Bronchus fibroblast of lung (primary cell): ENCODE data around the gene SAMD11. TPM values are rescaled to one million over a fixed set of nuclear protein-coding genes. Genes with fewer than 3 reads are reported as not detected.

Experiments
- total RNA-seq: library from RNA; depleted of rRNA; stranded (reverse); fragments of >200 nt; gene quantifications from 2 replicates; pipeline ENCODE4 v1.2.3, GENCODE V29; 2015

Gene SAMD11, protein sequence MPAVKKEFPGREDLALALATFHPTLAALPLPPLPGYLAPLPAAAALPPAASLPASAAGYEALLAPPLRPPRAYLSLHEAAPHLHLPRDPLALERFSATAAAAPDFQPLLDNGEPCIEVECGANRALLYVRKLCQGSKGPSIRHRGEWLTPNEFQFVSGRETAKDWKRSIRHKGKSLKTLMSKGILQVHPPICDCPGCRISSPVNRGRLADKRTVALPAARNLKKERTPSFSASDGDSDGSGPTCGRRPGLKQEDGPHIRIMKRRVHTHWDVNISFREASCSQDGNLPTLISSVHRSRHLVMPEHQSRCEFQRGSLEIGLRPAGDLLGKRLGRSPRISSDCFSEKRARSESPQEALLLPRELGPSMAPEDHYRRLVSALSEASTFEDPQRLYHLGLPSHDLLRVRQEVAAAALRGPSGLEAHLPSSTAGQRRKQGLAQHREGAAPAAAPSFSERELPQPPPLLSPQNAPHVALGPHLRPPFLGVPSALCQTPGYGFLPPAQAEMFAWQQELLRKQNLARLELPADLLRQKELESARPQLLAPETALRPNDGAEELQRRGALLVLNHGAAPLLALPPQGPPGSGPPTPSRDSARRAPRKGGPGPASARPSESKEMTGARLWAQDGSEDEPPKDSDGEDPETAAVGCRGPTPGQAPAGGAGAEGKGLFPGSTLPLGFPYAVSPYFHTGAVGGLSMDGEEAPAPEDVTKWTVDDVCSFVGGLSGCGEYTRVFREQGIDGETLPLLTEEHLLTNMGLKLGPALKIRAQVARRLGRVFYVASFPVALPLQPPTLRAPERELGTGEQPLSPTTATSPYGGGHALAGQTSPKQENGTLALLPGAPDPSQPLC
- total RNA-seq = 1.8 and 2.5 TPM in 2 replicates

DNA sequence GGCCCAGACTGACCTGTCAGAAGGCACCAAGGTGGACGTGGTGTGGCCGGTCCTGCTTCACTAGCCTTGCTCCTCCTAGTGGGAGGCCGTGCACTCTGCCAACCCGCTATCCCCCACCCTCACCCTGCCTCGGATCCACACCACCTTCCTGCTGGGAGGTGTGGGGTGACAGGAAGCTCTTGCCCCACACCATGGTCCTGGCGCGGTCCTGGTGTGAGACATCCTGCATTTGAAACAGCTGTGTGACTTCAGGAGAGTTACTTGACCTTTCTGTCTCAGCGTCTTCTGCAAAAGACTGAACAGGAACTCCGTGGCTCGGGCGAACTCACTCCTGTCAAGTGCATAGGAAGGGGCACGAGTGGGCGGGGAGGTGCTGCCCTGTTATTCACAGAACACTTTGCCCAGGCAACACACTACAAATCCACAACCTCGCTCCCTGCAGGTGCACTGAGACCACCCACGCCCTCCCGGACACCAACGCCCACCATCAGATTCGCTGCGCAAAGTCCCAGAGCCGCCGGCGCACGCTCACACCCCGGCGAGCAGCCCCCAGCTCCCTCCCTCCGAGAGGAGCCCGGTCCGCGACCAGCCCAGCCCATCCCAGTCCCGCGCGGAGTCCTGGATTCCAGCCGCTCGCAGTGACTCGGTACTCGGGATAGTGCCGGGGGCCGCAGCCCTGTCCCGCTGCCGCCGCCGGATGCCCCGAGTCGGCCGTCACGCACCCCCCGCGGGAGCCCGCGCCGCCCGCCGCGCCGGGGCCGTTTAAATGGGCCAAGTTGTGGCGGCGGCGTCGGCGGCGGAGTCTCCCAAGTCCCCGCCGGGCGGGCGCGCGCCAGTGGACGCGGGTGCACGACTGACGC lies at the start of gene SAMD11:
TSS of gene SAMD11 (plus strand) at position 793 of the 860 bp plus-strand sequence. CDS start 509 bp downstream, outside the sequence.

DNA sequence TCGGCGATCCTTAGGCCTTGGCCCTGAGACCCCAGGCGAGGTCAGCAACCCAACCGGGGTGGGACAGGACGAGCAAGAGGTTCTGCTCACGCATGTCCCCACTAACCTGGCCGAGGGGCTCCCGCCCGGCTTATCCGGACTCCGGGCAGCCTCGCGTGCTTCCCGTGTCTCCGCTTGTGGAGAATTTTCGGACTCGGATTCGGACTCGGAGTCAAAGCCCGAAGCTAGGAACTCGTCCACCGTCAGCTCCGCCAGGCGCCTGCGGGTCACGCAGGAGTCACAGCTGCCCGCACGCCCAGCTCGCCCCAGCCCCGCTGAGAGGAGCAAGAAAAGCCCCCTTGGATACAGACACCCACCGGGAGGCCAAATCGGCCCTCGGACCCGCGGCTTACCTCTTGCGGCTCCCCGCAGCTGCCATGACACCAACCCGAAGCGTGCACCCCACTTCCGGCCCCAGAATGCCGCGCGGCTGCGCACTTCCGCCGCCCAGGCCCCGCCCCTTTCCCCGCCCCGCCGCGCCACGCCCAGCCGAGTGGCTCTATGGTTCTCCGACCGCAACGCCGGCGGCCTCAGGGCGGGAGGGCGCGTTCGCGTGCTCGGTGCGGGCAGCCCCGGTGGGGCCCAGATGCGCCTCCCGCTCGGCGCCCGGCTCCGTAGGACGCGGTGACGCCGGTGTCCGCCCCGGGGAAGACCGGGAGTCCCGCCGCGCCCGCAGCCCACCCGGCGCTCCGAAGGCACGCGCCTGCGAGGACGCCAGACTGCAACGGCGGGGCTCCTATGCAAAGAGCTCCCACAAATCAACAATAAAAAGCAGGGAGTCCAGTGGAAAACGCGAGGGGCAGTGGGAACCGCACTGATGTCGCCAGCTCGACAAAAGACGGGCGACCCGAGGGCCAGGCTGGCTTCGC lies 35.4 kb downstream of the SAMD11 start, which contains the start of gene NOC2L:
TSS of gene NOC2L (minus strand) at position 434 of the 908 bp plus-strand sequence. CDS start at position 418, 16 bp downstream.

DNA sequence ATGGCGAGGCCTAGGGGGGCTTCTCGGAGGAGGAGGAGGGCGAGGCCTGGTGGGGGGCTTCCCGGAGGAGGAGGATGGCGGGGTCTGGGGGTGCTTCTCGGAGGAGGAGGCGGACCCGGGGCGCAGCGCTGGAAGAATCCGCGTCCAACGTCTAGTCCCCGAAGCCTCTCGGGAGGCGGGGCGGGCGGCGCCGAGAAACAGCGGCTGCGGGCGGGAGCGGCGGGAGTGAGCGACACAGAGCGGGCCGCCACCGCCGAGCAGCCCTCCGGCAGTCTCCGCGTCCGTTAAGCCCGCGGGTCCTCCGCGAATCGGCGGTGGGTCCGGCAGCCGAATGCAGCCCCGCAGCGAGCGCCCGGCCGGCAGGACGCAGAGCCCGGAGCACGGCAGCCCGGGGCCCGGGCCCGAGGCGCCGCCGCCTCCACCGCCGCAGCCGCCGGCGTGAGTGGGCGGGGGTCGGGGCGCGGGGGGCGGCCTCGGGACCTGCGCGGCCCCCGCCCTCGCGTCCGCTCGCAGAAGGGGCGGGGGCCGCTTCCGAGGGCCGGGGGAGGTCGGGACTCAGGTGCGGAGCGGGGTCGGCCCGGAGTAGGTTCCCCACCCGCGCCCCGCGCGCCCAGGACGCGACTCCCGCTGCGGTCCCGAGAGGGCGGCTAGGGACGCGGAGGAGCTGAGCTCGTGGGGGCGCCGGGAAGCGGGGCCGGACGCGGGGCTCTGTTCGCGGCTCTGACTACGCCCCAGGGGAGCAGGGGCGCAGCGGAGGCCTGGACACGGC lies 36.8 kb downstream of the SAMD11 start, which contains the start of gene KLHL17:
TSS of gene KLHL17 (plus strand) at position 222 of the 769 bp plus-strand sequence. CDS start at position 332, 110 bp downstream.

DNA sequence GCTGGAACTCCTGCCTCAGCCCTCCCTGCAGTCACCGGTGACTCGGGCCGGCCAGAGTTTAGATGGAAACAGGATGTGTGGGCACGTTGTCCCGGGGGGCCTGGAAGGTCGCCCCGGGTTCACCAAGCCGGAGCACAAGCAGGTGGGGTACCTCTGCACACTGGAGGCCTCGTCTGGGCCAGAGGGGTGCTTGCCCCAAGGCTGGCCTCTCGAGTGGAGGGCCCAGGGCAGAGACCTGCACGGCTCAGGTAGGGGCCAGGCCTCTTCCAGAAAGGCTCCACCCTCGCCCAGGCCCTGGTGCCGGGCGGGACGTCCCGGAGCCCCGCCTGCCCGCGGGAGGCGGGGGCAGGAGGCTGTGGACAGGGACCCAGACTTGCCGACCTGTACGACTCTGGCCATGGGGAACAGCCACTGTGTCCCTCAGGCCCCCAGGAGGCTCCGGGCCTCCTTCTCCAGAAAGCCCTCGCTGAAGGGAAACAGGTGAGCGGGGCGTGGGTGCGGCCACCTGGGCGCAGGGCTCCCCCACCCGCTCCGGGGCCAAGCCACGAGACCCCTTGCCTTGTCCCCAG lies 42.5 kb downstream of the SAMD11 start, which contains the start of gene PLEKHN1:
TSS of gene PLEKHN1 (plus strand) at position 348 of the 569 bp plus-strand sequence. CDS start at position 398, 50 bp downstream.

DNA sequence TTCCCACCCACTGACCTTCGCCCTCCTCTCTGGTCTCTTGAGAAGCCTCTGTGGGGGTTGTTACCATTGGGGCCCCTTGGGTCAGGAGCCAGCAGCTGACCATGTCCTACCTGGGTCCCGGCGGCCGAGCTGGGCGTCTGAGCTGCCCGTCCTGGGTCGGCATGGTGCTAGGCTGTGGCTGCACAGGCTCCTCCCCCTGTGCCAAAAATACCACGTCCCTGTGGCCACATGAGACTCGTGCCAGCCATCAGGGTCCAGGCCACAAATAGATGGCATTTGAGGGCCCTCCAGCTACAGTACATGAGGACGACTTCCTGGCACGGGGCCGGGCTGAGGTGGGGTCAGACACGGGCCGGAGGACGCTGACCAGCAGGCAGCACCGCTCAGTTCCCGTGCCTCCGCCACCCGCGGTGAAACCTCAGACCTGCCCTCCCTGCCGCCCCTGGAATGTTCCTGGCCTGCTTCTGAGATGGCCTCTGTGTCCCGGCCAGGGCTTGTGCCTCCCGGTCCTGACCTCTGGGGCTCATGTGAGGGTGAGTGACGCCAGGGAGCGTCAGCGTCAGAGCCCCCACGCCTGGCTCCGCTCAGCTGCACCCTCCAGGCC lies 58.3 kb downstream of the SAMD11 start, which contains the start of gene PERM1:
TSS of gene PERM1 (minus strand) at position 139 of the 604 bp plus-strand sequence. CDS start 1,064 bp downstream, outside the sequence.

Other genes with a start within 250 kb of the SAMD11 start
- gene OR4F16, start 237.3 kb upstream of the SAMD11 start, total RNA-seq = not detected in 2 replicates
- 83.5 and 93.8 TPM in 2 replicates for gene NOC2L, start 35.3 kb downstream of the SAMD11 start, total RNA-seq
- 9.8 and 9.9 TPM in 2 replicates for gene KLHL17, start 36.7 kb downstream of the SAMD11 start, total RNA-seq
- 1.2 and 1.9 TPM in 2 replicates for gene PLEKHN1, start 42.6 kb downstream of the SAMD11 start, total RNA-seq
- gene PERM1, start 58.2 kb downstream of the SAMD11 start, total RNA-seq = not detected in 2 replicates
- 4.3 and 5.5 TPM in 2 replicates for gene HES4, start 76.2 kb downstream of the SAMD11 start, total RNA-seq
- gene ISG15, start 89.6 kb downstream of the SAMD11 start, total RNA-seq = 45.9 and 55.6 TPM in 2 replicates
- gene AGRN, start 96.2 kb downstream of the SAMD11 start, total RNA-seq = 36.4 and 39.3 TPM in 2 replicates
- not detected in 2 replicates for gene RNF223, start 150.4 kb downstream of the SAMD11 start, total RNA-seq
- gene C1orf159, start 192.2 kb downstream of the SAMD11 start, total RNA-seq = 13.8 and 14.7 TPM in 2 replicates
- gene TTLL10, start 250.0 kb downstream of the SAMD11 start, total RNA-seq = not detected in 2 replicates